H9 (cell line): ENCODE measurements around the gene ELOA. TPM values are rescaled to one million over a fixed set of nuclear protein-coding genes. Genes with fewer than 3 reads are reported as not detected.

Experiments used
- DNase-seq: peaks from one replicate; pipeline ENCODE4 v3.0.0-alpha.2; 2017
- H2AFZ ChIP-seq: one replicate; pipeline ENCODE4 v1.6.1; 2013; ENCODE audit warnings: mild to moderate bottlenecking, low read length, control low read depth, moderate library complexity
- H2AK5ac ChIP-seq: 2 replicates; pipeline ENCODE4 v1.6.1; 2013; ENCODE audit warnings: low read length, control low read depth, mixed read lengths; ENCODE audit not compliant: insufficient read length
- H2BK120ac ChIP-seq: one replicate; pipeline ENCODE4 v1.6.1; 2013; ENCODE audit warnings: low read depth, mild to moderate bottlenecking, low read length, control low read depth, inconsistent platforms; ENCODE audit not compliant: poor library complexity, severe bottlenecking
- H2BK12ac ChIP-seq: 2 replicates; pipeline ENCODE4 v1.6.1; 2013; ENCODE audit warnings: low read length, control low read depth, mixed read lengths, low read depth; ENCODE audit not compliant: insufficient read length
- H2BK15ac ChIP-seq: 2 replicates; pipeline ENCODE4 v1.6.1; 2013; ENCODE audit warnings: low read depth, low read length, control low read depth
- H2BK20ac ChIP-seq: one replicate; pipeline ENCODE4 v1.6.1; 2013; ENCODE audit warnings: low read depth, mild to moderate bottlenecking, low read length, control low read depth, inconsistent platforms; ENCODE audit not compliant: poor library complexity, severe bottlenecking
- H2BK5ac ChIP-seq: 2 replicates; pipeline ENCODE4 v1.6.1; 2013; ENCODE audit warnings: low read length, control low read depth, mixed read lengths; ENCODE audit not compliant: insufficient read length
- H3K14ac ChIP-seq: 2 replicates; pipeline ENCODE4 v1.6.1; 2013; ENCODE audit warnings: low read length, control low read depth; ENCODE audit not compliant: insufficient read depth
- H3K18ac ChIP-seq: 2 replicates; pipeline ENCODE4 v1.6.1; 2013; ENCODE audit warnings: low read depth, mild to moderate bottlenecking, mixed read lengths, low read length, control low read depth; ENCODE audit not compliant: insufficient read length
- H3K23ac ChIP-seq: 2 replicates; pipeline ENCODE4 v1.6.1; 2013; ENCODE audit warnings: low read length, control low read depth, mixed read lengths, low read depth; ENCODE audit not compliant: insufficient read length
- H3K23me2 ChIP-seq: 2 replicates; pipeline ENCODE4 v1.6.1; 2013; ENCODE audit warnings: low read depth, mild to moderate bottlenecking, mixed read lengths, low read length, control low read depth; ENCODE audit not compliant: insufficient read length, poor library complexity, severe bottlenecking
- H3K27ac ChIP-seq: 2 replicates; pipeline ENCODE4 v1.5.1; 2013; ENCODE audit warnings: low read length, control low read depth, mixed read lengths, low read depth; ENCODE audit not compliant: insufficient read length
- H3K27me3 ChIP-seq: 2 replicates; pipeline ENCODE4 v1.6.1; 2013; ENCODE audit warnings: low read length, control low read depth, inconsistent platforms; ENCODE audit not compliant: insufficient read depth
- H3K4ac ChIP-seq: 2 replicates; pipeline ENCODE4 v1.6.1; 2013; ENCODE audit warnings: low read depth, mild to moderate bottlenecking, control low read depth, inconsistent platforms, low read length, moderate library complexity
- H3K4me1 ChIP-seq: 2 replicates; pipeline ENCODE4 v1.6.1; 2013; ENCODE audit warnings: low read length, control low read depth, inconsistent platforms; ENCODE audit not compliant: insufficient read depth
- H3K4me2 ChIP-seq: 2 replicates; pipeline ENCODE4 v1.6.1; 2013; ENCODE audit warnings: low read length, control low read depth, mixed read lengths; ENCODE audit not compliant: insufficient read length, insufficient read depth
- H3K56ac ChIP-seq: 2 replicates; pipeline ENCODE4 v1.6.1; 2013; ENCODE audit warnings: low read depth, mild to moderate bottlenecking, mixed read lengths, low read length, control low read depth; ENCODE audit not compliant: insufficient read length
- H3K79me1 ChIP-seq: 2 replicates; pipeline ENCODE4 v1.6.1; 2013; ENCODE audit warnings: low read depth, mild to moderate bottlenecking, moderate library complexity, low read length, control low read depth, inconsistent platforms; ENCODE audit not compliant: insufficient read depth, poor library complexity, severe bottlenecking
- H3K79me2 ChIP-seq: 2 replicates; pipeline ENCODE4 v1.6.1; 2013; ENCODE audit warnings: low read length, control low read depth, inconsistent platforms; ENCODE audit not compliant: insufficient read depth
- H3K9ac ChIP-seq: 2 replicates; pipeline ENCODE4 v1.6.1; 2013; ENCODE audit warnings: low read length, control low read depth, mixed read lengths; ENCODE audit not compliant: insufficient read length; ENCODE audit errors: extremely low read depth
- H3K9me3 ChIP-seq: one replicate; pipeline ENCODE4 v1.6.1; 2013; ENCODE audit warnings: low read depth, low read length, inconsistent platforms; ENCODE audit not compliant: control insufficient read depth
- H3T11ph ChIP-seq: one replicate; pipeline ENCODE4 v1.6.1; 2013; ENCODE audit warnings: mild to moderate bottlenecking, low read length, control low read depth, inconsistent platforms
- H4K20me1 ChIP-seq: one replicate; pipeline ENCODE4 v1.6.1; 2013; ENCODE audit not compliant: control insufficient read depth, insufficient read length, insufficient read depth
- H4K5ac ChIP-seq: 2 replicates; pipeline ENCODE4 v1.6.1; 2013; ENCODE audit warnings: low read depth, mild to moderate bottlenecking, mixed read lengths, low read length, control low read depth; ENCODE audit not compliant: insufficient read length
- H4K8ac ChIP-seq: replicated peaks from 2 replicates; pipeline ENCODE4 v1.6.1; 2013; ENCODE audit warnings: low read length, control low read depth, mixed read lengths, low read depth; ENCODE audit not compliant: insufficient read length
- H4K91ac ChIP-seq: 2 replicates; pipeline ENCODE4 v1.6.1; 2013; ENCODE audit warnings: low read depth, mild to moderate bottlenecking, moderate library complexity, mixed read lengths, low read length, control low read depth; ENCODE audit not compliant: insufficient read length
- H3K27ac Mint-ChIP-seq, 3 experiments: 2 replicates in 2 of 3; 3 replicates in 1 of 3; pipeline ENCODE4 v1.8.0; 2020 to 2021; ENCODE audit warnings: mixed read lengths in 3 of 3, mild to moderate bottlenecking in 1 of 3, moderate library complexity in 1 of 3
- H3K27me3 Mint-ChIP-seq: 2 replicates; pipeline ENCODE4 v1.8.0; 2021; ENCODE audit warnings: low read depth, mild to moderate bottlenecking, moderate library complexity, mixed read lengths
- H3K36me3 Mint-ChIP-seq, 3 experiments: 2 replicates in 2 of 3; 3 replicates in 1 of 3; pipeline ENCODE4 v1.8.0; 2020 to 2021; ENCODE audit warnings: low read depth in 3 of 3, mixed read lengths in 3 of 3; ENCODE audit not compliant: insufficient read depth in 1 of 3
- H3K4me1 Mint-ChIP-seq, 2 experiments: 2 replicates each; pipeline ENCODE4 v1.8.0; 2020; ENCODE audit warnings: mixed read lengths in 2 of 2
- H3K4me3 Mint-ChIP-seq, 2 experiments: 2 replicates in 1 of 2; 3 replicates in 1 of 2; pipeline ENCODE4 v1.8.0; 2020 to 2021; ENCODE audit warnings: mild to moderate bottlenecking in 2 of 2, mixed read lengths in 2 of 2, moderate library complexity in 1 of 2
- H3K9me3 Mint-ChIP-seq, 2 experiments: 2 replicates in 1 of 2; 3 replicates in 1 of 2; pipeline ENCODE4 v1.8.0; 2020; ENCODE audit warnings: mild to moderate bottlenecking in 2 of 2, mixed read lengths in 2 of 2, moderate library complexity in 1 of 2
- CTCF ChIP-seq: fragments of 200-600 bp; sonication (generic); conservative IDR thresholded peaks from 3 replicates; pipeline ENCODE4 v1.8.0; 2021; ENCODE audit warnings: antibody characterized with exemption, mild to moderate bottlenecking
- WGBS: extraction: QIAGEN DNeasy Blood & Tissue Kit; methylation state at CpG from one replicate; pipeline ENCODE4 v1.1.7; 2013; ENCODE audit warnings: missing lambda C conversion rate, low lambda C conversion rate, mixed read lengths; ENCODE audit not compliant: insufficient read length; ENCODE audit errors: extremely low coverage; 5-methylcytosine and 5-hydroxymethylcytosine counted together
- total RNA-seq: library from RNA; stranded (reverse); gene quantifications from 2 replicates; pipeline ENCODE4 v1.2.1, GENCODE V29; 2021

Gene ELOA
- total RNA-seq, 1 experiment from 2014 or later: 66.2 TPM

- Histone ChIP-seq H4K20me1 (no peaks in the 10 kb centered on the region), H4K8ac (no peak overlapping the region), H2AK5ac (no peak overlapping the region), H3K4me2 (no peak overlapping the region), H4K5ac (no peak overlapping the region), H3K27me3 (no peaks in the 10 kb centered on the region), H3K23me2 (no peaks in the 10 kb centered on the region), H3K27ac (no peak overlapping the region), H3K18ac (no peak overlapping the region), H2BK12ac (no peak overlapping the region), H3K56ac (no peak overlapping the region), H2BK5ac (no peak overlapping the region), H3T11ph (no peak overlapping the region), H3K23ac (no peak overlapping the region), H4K91ac (no peak overlapping the region), H3K79me1 (no peaks in the 10 kb centered on the region), H3K79me2 (no peaks in the 10 kb centered on the region), H2AFZ (no peak overlapping the region), H2BK120ac (no peak overlapping the region), H3K4ac (no peak overlapping the region), H3K9me3 (no peaks in the 10 kb centered on the region), H2BK15ac (no peak overlapping the region), H2BK20ac (no peak overlapping the region), H3K4me1 (no peaks in the 10 kb centered on the region), H3K9ac (no peak overlapping the region), H3K14ac (no peak overlapping the region)
- no peaks in the 10 kb centered on the region for H3K9me3 Mint-ChIP-seq
- H3K36me3 Mint-ChIP-seq: peaks cover 0 to 15% (median 12%) of the 10 kb centered on the region in 3 experiments; a peak in 4 of 7 replicates
- peaks cover 9 to 10% of the 10 kb centered on the region in 2 experiments for H3K4me1 Mint-ChIP-seq
- peaks cover 3% of the 10 kb centered on the region for H3K27me3 Mint-ChIP-seq
- TF ChIP-seq CTCF: peak; percentile 87
- no CpG with 5 or more reads among the region's 3 CpGs for WGBS
- DNase-seq: peak; percentile 80
- H3K4me3 Mint-ChIP-seq: no peak overlapping the region
- H3K27ac Mint-ChIP-seq: peak overlapping the region in 2 of 3 experiments; percentile 11 to 25; a peak in 4 of 7 replicates
Measured at GRCh38 chr1:23810818-23811540, 67.7 kb downstream of the ELOA start.

Other genes with a start within 250 kb of the ELOA start
- 5.1 TPM in 2 replicates for gene E2F2, start 212.2 kb upstream of the ELOA start, total RNA-seq
- 113 and 119 TPM in 2 replicates for gene ID3, start 184.0 kb upstream of the ELOA start, total RNA-seq
- gene RPL11, start 51.7 kb upstream of the ELOA start, total RNA-seq: 1,617 and 1,618 TPM in 2 replicates
- gene PITHD1, start 34.9 kb downstream of the ELOA start, total RNA-seq: 91.2 and 92.0 TPM in 2 replicates
- 118 and 125 TPM in 2 replicates for gene LYPLA2, start 47.7 kb downstream of the ELOA start, total RNA-seq
- gene GALE, start 57.3 kb downstream of the ELOA start, total RNA-seq: 35.1 and 36.0 TPM in 2 replicates
- gene HMGCL, start 82.0 kb downstream of the ELOA start, total RNA-seq: 14.0 and 15.9 TPM in 2 replicates
- gene FUCA1, start 124.8 kb downstream of the ELOA start, total RNA-seq: 9.1 and 9.4 TPM in 2 replicates
- not detected in 2 replicates for gene CNR2, start 169.9 kb downstream of the ELOA start, total RNA-seq
- gene PNRC2, start 216.4 kb downstream of the ELOA start, total RNA-seq: 86.0 and 87.6 TPM in 2 replicates
- gene SRSF10, start 236.9 kb downstream of the ELOA start, total RNA-seq: 238 and 242 TPM in 2 replicates